HepG2 (cell line): Measurements from ENCODE around the gene ARID1A. TPM values are rescaled to one million over a fixed set of nuclear protein-coding genes. Genes with fewer than 3 reads are reported as not detected.
A peak's percentile ranks its signal among the peaks of the same experiment; 100 is the strongest.

Experiments used
- FOXK1 ChIP-seq: sonication (generic); formaldehyde crosslinking; IDR thresholded peaks from 2 replicates; pipeline ENCODE4 v1.4.0; 2020; ENCODE audit warnings: low read depth, missing genetic modification reagents, borderline replicate concordance
- IRF1 ChIP-seq: sonication (generic); formaldehyde crosslinking; IDR thresholded peaks from 2 replicates; pipeline ENCODE4 v1.4.0; 2020; ENCODE audit warnings: low read depth, mild to moderate bottlenecking, missing genetic modification reagents
- JDP2 ChIP-seq: sonication (generic); formaldehyde crosslinking; IDR thresholded peaks from 2 replicates; pipeline ENCODE4 v1.8.1; 2022; ENCODE audit warnings: missing genetic modification reagents, borderline replicate concordance
- JUNB ChIP-seq: sonication (generic); formaldehyde crosslinking; IDR thresholded peaks from 2 replicates; pipeline ENCODE4 v1.8.0; 2022; ENCODE audit warnings: missing genetic modification reagents, mild to moderate bottlenecking, borderline replicate concordance
- KDM4B ChIP-seq: sonication (generic); formaldehyde crosslinking; IDR thresholded peaks from 2 replicates; pipeline ENCODE4 v1.4.0; 2020; ENCODE audit warnings: missing genetic modification reagents
- LCORL ChIP-seq, 2 experiments: fragments of 450-650 bp in 1 of 2; sonication (generic) in 1 of 2; formaldehyde crosslinking in 1 of 2; IDR thresholded peaks; 2 replicates each; pipeline versions ENCODE4 v1.5.0 to v1.6.1; 2017 to 2020; ENCODE audit warnings: antibody characterized with exemption in 1 of 2, missing genetic modification reagents in 1 of 2
- NBN ChIP-seq: fragments of 450-650 bp; conservative IDR thresholded peaks from 2 replicates; pipeline ENCODE4 v1.6.1; 2017
- NFAT5 ChIP-seq: sonication (generic); formaldehyde crosslinking; IDR thresholded peaks from 2 replicates; pipeline ENCODE4 v1.4.0; 2020; ENCODE audit warnings: missing genetic modification reagents
- POGZ ChIP-seq: sonication (generic); formaldehyde crosslinking; IDR thresholded peaks from 2 replicates; pipeline ENCODE4 v1.4.0; 2020; ENCODE audit warnings: mild to moderate bottlenecking, missing genetic modification reagents
- PRPF4 ChIP-seq: fragments of 200-400 bp; formaldehyde crosslinking; IDR thresholded peaks from 2 replicates; pipeline ENCODE4 v1.6.1; 2016; ENCODE audit warnings: low read length, low read depth; ENCODE audit not compliant: poor library complexity, severe bottlenecking
- YEATS2 ChIP-seq: sonication (generic); formaldehyde crosslinking; IDR thresholded peaks from 2 replicates; pipeline ENCODE4 v1.4.0; 2020; ENCODE audit warnings: missing genetic modification reagents, borderline replicate concordance
- ZNF652 ChIP-seq: IDR thresholded peaks from 2 replicates; pipeline ENCODE4 v1.6.1; 2016; ENCODE audit warnings: low read depth, borderline replicate concordance
- ZNF772 ChIP-seq: sonication (generic); formaldehyde crosslinking; IDR thresholded peaks from 2 replicates; pipeline ENCODE4 v1.5.0; 2020; ENCODE audit warnings: mild to moderate bottlenecking, missing genetic modification reagents
- ZNF790 ChIP-seq: sonication (generic); formaldehyde crosslinking; IDR thresholded peaks from 2 replicates; pipeline ENCODE4 v1.8.0; 2022; ENCODE audit warnings: missing genetic modification reagents, mild to moderate bottlenecking, borderline replicate concordance
- polyA plus RNA-seq, 8 experiments: library from polyadenylated mRNA; depleted of rRNA in 3 of 8; stranded (reverse) in 7 of 8; unstranded in 1 of 8; fragments of >200 nt; fragmentation: Illumina TruSeq in 4 of 8; extraction: Trizol in 4 of 8; gene quantifications; 2 replicates each; pipeline versions ENCODE4 v1.2.1 to v1.2.3, GENCODE V29; 2011 to 2016; ENCODE audit warnings: low read depth in 4 of 8, missing spikeins in 1 of 8, mixed read lengths in 1 of 8; ENCODE audit not compliant: insufficient read depth in 1 of 8
- total RNA-seq, 5 experiments: library from RNA; depleted of rRNA; stranded (reverse); fragments of >200 nt; fragmentation: Illumina TruSeq; extraction: Trizol; gene quantifications; 2 replicates each; pipeline ENCODE4 v1.2.3, GENCODE V29; 2016; ENCODE audit warnings: low read depth in 1 of 5
- TF ChIP-seq, protein P1 (sequence below): sonication (generic); formaldehyde crosslinking; IDR thresholded peaks from 2 replicates; pipeline ENCODE4 v1.4.0; 2020; ENCODE audit warnings: missing genetic modification reagents
- TF ChIP-seq, protein P2 (sequence below): sonication (generic); formaldehyde crosslinking; IDR thresholded peaks from 2 replicates; pipeline ENCODE4 v1.4.0; 2020; ENCODE audit warnings: missing genetic modification reagents, low read depth, mild to moderate bottlenecking, borderline replicate concordance
- TF ChIP-seq, protein P3 (sequence below): sonication (generic); formaldehyde crosslinking; IDR thresholded peaks from 2 replicates; pipeline ENCODE4 v1.5.0; 2020; ENCODE audit warnings: missing genetic modification reagents

Gene ARID1A
- total and polyA plus RNA-seq, 2 of the 13 experiments (the other 11 are each of a cell fraction or from before 2014, with no cell fraction given) = 11.9 to 15.9 TPM

- TF ChIP-seq KDM4B (CRISPR knock-in tag) (peak; percentile 98), JUNB (CRISPR knock-in tag) (no peak), ZNF790 (CRISPR knock-in tag) (peak; percentile 97; the same call in 1 of the 2 replicates), YEATS2 (CRISPR knock-in tag) (peak; percentile 78; the same call in 1 of the 2 replicates), NBN (no peak), NFAT5 (CRISPR knock-in tag) (peak; percentile 71; the same call in 1 of the 2 replicates), FOXK1 (CRISPR knock-in tag) (peak; percentile 81), IRF1 (CRISPR knock-in tag) (peak; percentile 47; the same call in 1 of the 2 replicates), ZNF652 (peak; percentile 38; the same call in 1 of the 2 replicates), JDP2 (CRISPR knock-in tag) (no peak; the same call in 1 of the 2 replicates), LCORL (IDR thresholded peaks at IDR 0.05) (no peak), LCORL (CRISPR knock-in tag; IDR thresholded peaks at IDR 0.05) (peak; percentile 95), ZNF772 (CRISPR knock-in tag) (peak; percentile 95), POGZ (CRISPR knock-in tag) (peak; percentile 93), PRPF4 (no peak)
- TF ChIP-seq, protein P1, sequence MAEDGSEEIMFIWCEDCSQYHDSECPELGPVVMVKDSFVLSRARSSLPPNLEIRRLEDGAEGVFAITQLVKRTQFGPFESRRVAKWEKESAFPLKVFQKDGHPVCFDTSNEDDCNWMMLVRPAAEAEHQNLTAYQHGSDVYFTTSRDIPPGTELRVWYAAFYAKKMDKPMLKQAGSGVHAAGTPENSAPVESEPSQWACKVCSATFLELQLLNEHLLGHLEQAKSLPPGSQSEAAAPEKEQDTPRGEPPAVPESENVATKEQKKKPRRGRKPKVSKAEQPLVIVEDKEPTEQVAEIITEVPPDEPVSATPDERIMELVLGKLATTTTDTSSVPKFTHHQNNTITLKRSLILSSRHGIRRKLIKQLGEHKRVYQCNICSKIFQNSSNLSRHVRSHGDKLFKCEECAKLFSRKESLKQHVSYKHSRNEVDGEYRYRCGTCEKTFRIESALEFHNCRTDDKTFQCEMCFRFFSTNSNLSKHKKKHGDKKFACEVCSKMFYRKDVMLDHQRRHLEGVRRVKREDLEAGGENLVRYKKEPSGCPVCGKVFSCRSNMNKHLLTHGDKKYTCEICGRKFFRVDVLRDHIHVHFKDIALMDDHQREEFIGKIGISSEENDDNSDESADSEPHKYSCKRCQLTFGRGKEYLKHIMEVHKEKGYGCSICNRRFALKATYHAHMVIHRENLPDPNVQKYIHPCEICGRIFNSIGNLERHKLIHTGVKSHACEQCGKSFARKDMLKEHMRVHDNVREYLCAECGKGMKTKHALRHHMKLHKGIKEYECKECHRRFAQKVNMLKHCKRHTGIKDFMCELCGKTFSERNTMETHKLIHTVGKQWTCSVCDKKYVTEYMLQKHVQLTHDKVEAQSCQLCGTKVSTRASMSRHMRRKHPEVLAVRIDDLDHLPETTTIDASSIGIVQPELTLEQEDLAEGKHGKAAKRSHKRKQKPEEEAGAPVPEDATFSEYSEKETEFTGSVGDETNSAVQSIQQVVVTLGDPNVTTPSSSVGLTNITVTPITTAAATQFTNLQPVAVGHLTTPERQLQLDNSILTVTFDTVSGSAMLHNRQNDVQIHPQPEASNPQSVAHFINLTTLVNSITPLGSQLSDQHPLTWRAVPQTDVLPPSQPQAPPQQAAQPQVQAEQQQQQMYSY (CRISPR knock-in tag) = peak; percentile 100
- TF ChIP-seq, protein P2, sequence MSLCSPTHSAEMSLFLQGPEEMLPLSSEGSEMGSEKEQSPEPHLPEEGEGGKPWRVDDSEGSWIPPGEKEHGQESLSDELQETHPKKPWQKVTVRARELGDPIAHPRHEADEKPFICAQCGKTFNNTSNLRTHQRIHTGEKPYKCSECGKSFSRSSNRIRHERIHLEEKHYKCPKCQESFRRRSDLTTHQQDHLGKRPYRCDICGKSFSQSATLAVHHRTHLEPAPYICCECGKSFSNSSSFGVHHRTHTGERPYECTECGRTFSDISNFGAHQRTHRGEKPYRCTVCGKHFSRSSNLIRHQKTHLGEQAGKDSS (CRISPR knock-in tag) = peak; percentile 93; the same call in 1 of the 2 replicates
- TF ChIP-seq, protein P3, sequence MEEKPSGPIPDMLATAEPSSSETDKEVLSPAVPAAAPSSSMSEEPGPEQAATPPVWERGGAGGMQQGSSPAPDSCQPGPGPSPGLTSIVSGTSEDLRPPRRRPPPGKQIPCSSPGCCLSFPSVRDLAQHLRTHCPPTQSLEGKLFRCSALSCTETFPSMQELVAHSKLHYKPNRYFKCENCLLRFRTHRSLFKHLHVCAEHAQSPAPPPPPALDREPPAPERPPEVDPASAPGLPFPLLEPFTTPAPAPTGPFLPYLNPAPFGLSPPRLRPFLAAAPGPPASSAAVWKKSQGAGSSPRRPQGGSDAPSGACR (CRISPR knock-in tag) = peak; percentile 99
Measured at GRCh38 chr1:26695356-26696118, at the start of gene ARID1A (continued).
